ENCODE measurements around the gene FOXJ1. TPM values are rescaled to one million over a fixed set of nuclear protein-coding genes. Genes with fewer than 3 reads are reported as not detected.

The FOXJ1 gene
- total and polyA plus RNA-seq, 2 of the 8 experiments (the other 6 are each of a cell fraction or from before 2014, with no cell fraction given) = 4.7 to 5.4 TPM

GRCh38 chr17:76159157-76159556 lies 18.1 kb upstream of the FOXJ1 start (continued):
- TF ChIP-seq, protein P1, sequence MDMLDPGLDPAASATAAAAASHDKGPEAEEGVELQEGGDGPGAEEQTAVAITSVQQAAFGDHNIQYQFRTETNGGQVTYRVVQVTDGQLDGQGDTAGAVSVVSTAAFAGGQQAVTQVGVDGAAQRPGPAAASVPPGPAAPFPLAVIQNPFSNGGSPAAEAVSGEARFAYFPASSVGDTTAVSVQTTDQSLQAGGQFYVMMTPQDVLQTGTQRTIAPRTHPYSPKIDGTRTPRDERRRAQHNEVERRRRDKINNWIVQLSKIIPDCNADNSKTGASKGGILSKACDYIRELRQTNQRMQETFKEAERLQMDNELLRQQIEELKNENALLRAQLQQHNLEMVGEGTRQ (IDR thresholded peaks at IDR 0.05; ENCODE audit: low read length) = no peak
- TF ChIP-seq POLR2AphosphoS5 (IDR thresholded peaks at IDR 0.05; ENCODE audit: low read depth, low read length) = no peak
- no peak for TF ChIP-seq SP2 (IDR thresholded peaks at IDR 0.05; ENCODE audit: low read length)
- no peak for TF ChIP-seq ASH2L (IDR thresholded peaks at IDR 0.05; ENCODE audit: low read length)
- no peak for TF ChIP-seq SRF (IDR thresholded peaks at IDR 0.05; ENCODE audit: low read depth, low read length)
- TF ChIP-seq RBBP5 (IDR thresholded peaks at IDR 0.05; ENCODE audit: borderline replicate concordance, low read depth, low read length) = no peak
- no peak for TF ChIP-seq POU5F1 (IDR thresholded peaks at IDR 0.05; ENCODE audit: low read depth, low read length)
- TF ChIP-seq YY1 (IDR thresholded peaks at IDR 0.05; ENCODE audit: low read depth, low read length) = no peak

All from H1 (cell line).